ENCODE data around the gene RHBDD1.

The RHBDD1 gene, protein sequence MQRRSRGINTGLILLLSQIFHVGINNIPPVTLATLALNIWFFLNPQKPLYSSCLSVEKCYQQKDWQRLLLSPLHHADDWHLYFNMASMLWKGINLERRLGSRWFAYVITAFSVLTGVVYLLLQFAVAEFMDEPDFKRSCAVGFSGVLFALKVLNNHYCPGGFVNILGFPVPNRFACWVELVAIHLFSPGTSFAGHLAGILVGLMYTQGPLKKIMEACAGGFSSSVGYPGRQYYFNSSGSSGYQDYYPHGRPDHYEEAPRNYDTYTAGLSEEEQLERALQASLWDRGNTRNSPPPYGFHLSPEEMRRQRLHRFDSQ

DNA sequence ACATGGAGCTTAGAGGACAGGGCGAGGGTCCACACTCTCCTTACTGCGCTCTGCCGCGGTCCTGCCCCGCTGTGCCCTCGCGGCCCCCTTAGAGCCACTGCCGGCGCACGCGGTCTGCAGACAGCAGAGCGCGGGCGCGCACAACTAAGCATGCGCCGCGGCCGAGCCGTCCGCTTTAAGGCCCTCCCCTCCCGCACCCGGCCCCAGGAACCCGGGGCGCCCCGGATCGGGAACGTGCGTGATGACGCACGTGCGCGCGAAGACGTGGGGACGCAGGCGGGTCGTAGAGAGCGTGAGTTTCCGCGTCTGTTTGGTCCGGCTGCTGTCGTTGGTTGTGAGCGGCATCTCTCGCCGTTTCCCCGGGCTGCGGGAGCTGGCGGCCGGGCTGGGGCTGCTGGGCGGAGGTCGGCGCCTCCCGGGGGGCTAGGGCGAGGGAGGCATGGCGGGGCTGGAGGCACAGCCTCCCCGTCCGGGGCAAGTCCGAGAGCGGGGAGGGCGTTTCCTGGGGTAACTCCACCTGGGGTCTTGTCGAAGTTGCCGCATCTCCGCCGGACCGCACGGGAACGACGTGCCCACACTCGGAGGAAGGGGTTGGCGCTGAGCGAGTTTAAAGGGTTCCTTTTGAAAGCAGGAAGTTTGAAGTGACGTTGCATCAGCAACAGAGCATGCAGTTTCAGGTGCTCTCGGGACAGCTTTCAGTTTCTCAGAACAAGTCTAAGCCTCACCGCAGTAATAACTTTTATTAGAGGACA, at the start of gene RHBDD1:
Gene RHBDD1, plus strand, starts transcription at position 259 of the 752 bp plus-strand sequence. CDS start 28,640 bp downstream, outside the sequence.
- Histone ChIP-seq H3K9ac (ENCODE audit: low read length) (peak within 1 kb of the TSS; percentile 93), H2AFZ (ENCODE audit: low read length) (no peak within 1 kb of the TSS), H4K20me1 (ENCODE audit: insufficient read depth, low read length) (no peaks in the 10 kb centered on the region), H3K4me2 (ENCODE audit: low read length) (peak within 1 kb of the TSS; percentile 95), H3K4me3 (ENCODE audit: low read depth, low read length, poor library complexity, severe bottlenecking) (peak within 1 kb of the TSS; percentile 74), H3K36me3 (ENCODE audit: insufficient read depth, low read length) (peaks cover 10% of the 10 kb centered on the region), H3K27me3 (ENCODE audit: insufficient read depth, low read length) (no peaks in the 10 kb centered on the region), H3K79me2 (ENCODE audit: insufficient read depth, low read length) (peaks cover 17% of the 10 kb centered on the region; the same call in 1 of the 2 replicates), H3K4me1 (ENCODE audit: insufficient read depth, low read length, severe bottlenecking) (peaks cover 63% of the 10 kb centered on the region), H3K27ac (ENCODE audit: low read depth, low read length, poor library complexity, severe bottlenecking) (peak within 1 kb of the TSS; percentile 97), H3F3A (ENCODE audit: insufficient read depth, low read length) (0 out of 2 replicates have a peak, but pooled peaks cover 10% of the 10 kb centered on the region), H3K9me3 (ENCODE audit: low read length) (no peaks in the 10 kb centered on the region), H3K9me2 (ENCODE audit: low read depth, low read length) (no peaks in the 10 kb centered on the region)
- TF ChIP-seq, protein P1, sequence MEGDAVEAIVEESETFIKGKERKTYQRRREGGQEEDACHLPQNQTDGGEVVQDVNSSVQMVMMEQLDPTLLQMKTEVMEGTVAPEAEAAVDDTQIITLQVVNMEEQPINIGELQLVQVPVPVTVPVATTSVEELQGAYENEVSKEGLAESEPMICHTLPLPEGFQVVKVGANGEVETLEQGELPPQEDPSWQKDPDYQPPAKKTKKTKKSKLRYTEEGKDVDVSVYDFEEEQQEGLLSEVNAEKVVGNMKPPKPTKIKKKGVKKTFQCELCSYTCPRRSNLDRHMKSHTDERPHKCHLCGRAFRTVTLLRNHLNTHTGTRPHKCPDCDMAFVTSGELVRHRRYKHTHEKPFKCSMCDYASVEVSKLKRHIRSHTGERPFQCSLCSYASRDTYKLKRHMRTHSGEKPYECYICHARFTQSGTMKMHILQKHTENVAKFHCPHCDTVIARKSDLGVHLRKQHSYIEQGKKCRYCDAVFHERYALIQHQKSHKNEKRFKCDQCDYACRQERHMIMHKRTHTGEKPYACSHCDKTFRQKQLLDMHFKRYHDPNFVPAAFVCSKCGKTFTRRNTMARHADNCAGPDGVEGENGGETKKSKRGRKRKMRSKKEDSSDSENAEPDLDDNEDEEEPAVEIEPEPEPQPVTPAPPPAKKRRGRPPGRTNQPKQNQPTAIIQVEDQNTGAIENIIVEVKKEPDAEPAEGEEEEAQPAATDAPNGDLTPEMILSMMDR (IDR thresholded peaks at IDR 0.05; ENCODE audit: low read length): no peak
- no peak for TF ChIP-seq EZH2 (IDR thresholded peaks at IDR 0.05; ENCODE audit: borderline replicate concordance, low read length)

DNA sequence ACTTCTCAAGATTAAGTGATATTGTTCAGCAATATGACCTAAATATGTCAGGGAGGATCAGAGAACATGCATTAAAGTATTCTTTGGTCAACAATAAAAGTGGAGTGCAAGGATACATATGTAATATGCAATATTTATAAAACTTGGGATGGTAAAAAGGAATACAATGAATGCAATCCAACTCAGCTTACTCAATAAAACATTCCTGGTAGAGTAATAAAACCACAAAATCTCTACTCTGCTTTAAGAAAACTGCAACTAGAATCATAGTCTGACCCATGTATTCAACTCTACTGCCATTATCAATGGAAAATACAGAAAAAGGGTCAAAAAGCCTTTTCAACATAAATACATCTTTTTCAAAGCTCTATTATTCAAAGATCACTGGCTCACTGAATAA, 47.8 kb upstream of the RHBDD1 start:
- Histone ChIP-seq H3K27me3 (ENCODE audit: insufficient read depth, low read length) (no peaks in the 10 kb centered on the region), H3K4me3 (ENCODE audit: low read depth, low read length, poor library complexity, severe bottlenecking) (no peak overlapping the region), H3K9me2 (ENCODE audit: low read depth, low read length) (no peaks in the 10 kb centered on the region), H2AFZ (ENCODE audit: low read length) (no peak overlapping the region), H3K27ac (ENCODE audit: low read depth, low read length, poor library complexity, severe bottlenecking) (no peak overlapping the region), H3F3A (ENCODE audit: insufficient read depth, low read length) (no peaks in the 10 kb centered on the region; the same call in 1 of the 2 replicates), H3K9ac (ENCODE audit: low read length) (no peak overlapping the region), H3K36me3 (ENCODE audit: insufficient read depth, low read length) (0 out of 2 replicates have a peak, but pooled peaks cover 3% of the 10 kb centered on the region), H4K20me1 (ENCODE audit: insufficient read depth, low read length) (no peaks in the 10 kb centered on the region), H3K9me3 (ENCODE audit: low read length) (no peaks in the 10 kb centered on the region), H3K4me2 (ENCODE audit: low read length) (no peak overlapping the region), H3K4me1 (ENCODE audit: insufficient read depth, low read length, severe bottlenecking) (peaks cover 28% of the 10 kb centered on the region), H3K79me2 (ENCODE audit: insufficient read depth, low read length) (no peaks in the 10 kb centered on the region)
- TF ChIP-seq, protein P1 (IDR thresholded peaks at IDR 0.05; ENCODE audit: low read length): no peak
- no peak for TF ChIP-seq EZH2 (IDR thresholded peaks at IDR 0.05; ENCODE audit: borderline replicate concordance, low read length)

DNA sequence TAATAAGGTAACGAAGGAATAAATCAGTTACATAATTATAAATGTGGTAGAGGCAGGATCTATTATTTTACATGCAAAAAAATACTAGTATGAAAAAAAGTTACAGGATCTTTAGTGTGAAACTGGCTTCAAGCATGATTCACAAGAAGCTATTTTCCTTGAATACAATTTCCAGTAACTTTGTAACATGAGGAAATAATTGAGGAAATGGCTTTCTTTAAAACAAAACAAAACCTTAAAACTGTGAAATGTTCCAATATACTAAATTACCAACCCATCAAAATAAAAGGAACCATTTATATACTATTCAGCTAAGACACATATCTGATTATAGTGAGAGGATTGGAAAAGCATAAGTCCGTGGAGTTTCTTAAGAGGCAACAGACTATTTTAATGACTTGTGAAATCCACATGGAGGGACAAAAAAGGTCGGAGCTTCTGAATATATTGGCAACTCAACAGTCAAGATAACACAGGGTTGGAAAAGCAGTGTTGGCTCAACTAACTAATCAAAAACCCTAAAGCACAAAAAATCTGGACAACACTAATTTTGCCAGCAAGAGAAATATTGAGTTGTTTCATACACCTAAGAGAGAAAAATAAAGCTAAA, 46.9 kb upstream of the RHBDD1 start:
- Histone ChIP-seq H4K20me1 (ENCODE audit: insufficient read depth, low read length) (no peaks in the 10 kb centered on the region), H3K79me2 (ENCODE audit: insufficient read depth, low read length) (no peaks in the 10 kb centered on the region), H3K9me2 (ENCODE audit: low read depth, low read length) (no peaks in the 10 kb centered on the region), H3K4me2 (ENCODE audit: low read length) (no peak overlapping the region), H3K36me3 (ENCODE audit: insufficient read depth, low read length) (0 out of 2 replicates have a peak, but pooled peaks cover 3% of the 10 kb centered on the region), H3K27ac (ENCODE audit: low read depth, low read length, poor library complexity, severe bottlenecking) (no peak overlapping the region), H3K9me3 (ENCODE audit: low read length) (no peaks in the 10 kb centered on the region), H2AFZ (ENCODE audit: low read length) (no peak overlapping the region), H3K9ac (ENCODE audit: low read length) (no peak overlapping the region), H3K27me3 (ENCODE audit: insufficient read depth, low read length) (no peaks in the 10 kb centered on the region), H3F3A (ENCODE audit: insufficient read depth, low read length) (no peaks in the 10 kb centered on the region; the same call in 1 of the 2 replicates), H3K4me1 (ENCODE audit: insufficient read depth, low read length, severe bottlenecking) (peaks cover 38% of the 10 kb centered on the region), H3K4me3 (ENCODE audit: low read depth, low read length, poor library complexity, severe bottlenecking) (no peak overlapping the region)
- TF ChIP-seq EZH2 (IDR thresholded peaks at IDR 0.05; ENCODE audit: borderline replicate concordance, low read length): no peak
- TF ChIP-seq, protein P1 (IDR thresholded peaks at IDR 0.05; ENCODE audit: low read length): no peak
